OCI-LY3 (cell line): Measurements from ENCODE around the gene NIPAL3.
"Not testable (repeated sequence)": the region's sequence is repeated elsewhere in the genome, so short reads cannot be mapped to it uniquely, and the experiment has no call there.

ENCODE experiments used
- H2AFZ ChIP-seq: fragments of 200-600, 300-600 bp; shearing (Covaris generic); 2 replicates; pipeline ENCODE4 v1.6.0; 2014; ENCODE audit warnings: antibody characterized with exemption, low read depth, low read length
- H3K27ac ChIP-seq: fragments of 200-600, 300-600 bp; sonication (generic); 2 replicates; pipeline ENCODE4 v1.5.1; 2014; ENCODE audit warnings: mild to moderate bottlenecking, low read length, moderate library complexity, mixed read lengths
- H3K27me3 ChIP-seq: fragments of 200-600, 300-600 bp; sonication (generic); 2 replicates; pipeline ENCODE4 v1.6.1; 2014; ENCODE audit warnings: low read depth, low read length, mixed read lengths
- H3K36me3 ChIP-seq: fragments of 200-600, 300-600 bp; sonication (generic); replicated peaks from 2 replicates; pipeline ENCODE3; 2014; ENCODE audit warnings: low read depth, low read length, mixed read lengths
- H3K4me1 ChIP-seq: fragments of 300-600, 200-600 bp; sonication (generic); 2 replicates; pipeline ENCODE4 v1.6.1; 2014; ENCODE audit warnings: low read length, mixed read lengths
- H3K4me2 ChIP-seq: fragments of 200-600, 300-600 bp; sonication (generic); 2 replicates; pipeline ENCODE4 v1.6.1; 2014; ENCODE audit warnings: low read length, mixed read lengths
- H3K4me3 ChIP-seq: fragments of 300-600, 200-600 bp; sonication (generic); 2 replicates; pipeline ENCODE4 v1.5.1; 2014; ENCODE audit warnings: antibody characterized with exemption, mild to moderate bottlenecking, low read length, moderate library complexity
- H3K79me2 ChIP-seq: fragments of 300-600, 200-600 bp; shearing (Covaris generic); 2 replicates; pipeline ENCODE4 v1.6.1; 2014; ENCODE audit warnings: mild to moderate bottlenecking, low read length, mixed read lengths
- H3K9ac ChIP-seq: fragments of 300-600, 200-600 bp; shearing (Covaris generic); 2 replicates; pipeline ENCODE4 v1.6.0; 2014; ENCODE audit warnings: mild to moderate bottlenecking, low read length, moderate library complexity
- H3K9me3 ChIP-seq: fragments of 200-600, 300-600 bp; shearing (Covaris generic); 2 replicates; pipeline ENCODE4 v1.6.1; 2014; ENCODE audit warnings: low read length, mixed read lengths; ENCODE audit not compliant: insufficient read depth
- H4K20me1 ChIP-seq: fragments of 200-600, 300-600 bp; sonication (generic); 2 replicates; pipeline ENCODE4 v1.6.1; 2016; ENCODE audit warnings: low read length, mixed read lengths; ENCODE audit not compliant: insufficient read depth
- EZH2phosphoT487 ChIP-seq: fragments of 200-600 bp; shearing (Covaris generic); IDR thresholded peaks from 2 replicates; pipeline ENCODE4 v1.6.1; 2018; ENCODE audit warnings: antibody characterized with exemption, mixed run types, low read depth
- TF ChIP-seq, protein P1 (sequence below): fragments of 200-600, 300-600 bp; sonication (generic); IDR thresholded peaks from 2 replicates; pipeline ENCODE4 v1.5.1; 2014; ENCODE audit warnings: antibody characterized with exemption, low read length, low read depth

The NIPAL3 gene

DNA sequence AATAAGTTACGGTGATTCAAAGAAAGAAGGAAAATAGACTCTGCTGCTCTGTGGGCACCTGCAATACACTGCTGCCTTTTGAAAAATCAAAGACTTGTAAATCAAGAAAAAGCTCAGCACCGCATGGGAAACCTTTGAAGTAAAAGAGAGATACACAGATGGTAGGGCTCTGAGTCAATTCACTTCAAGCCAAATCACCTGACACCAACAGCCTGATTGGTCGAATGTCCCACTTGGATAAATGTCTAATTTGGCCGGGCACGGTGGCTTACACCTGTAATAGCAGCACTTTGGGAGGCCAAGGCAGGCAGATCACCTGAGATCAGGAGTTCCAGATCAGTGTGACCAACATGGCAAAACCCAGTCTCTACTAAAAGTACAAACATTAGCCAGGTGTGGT is 67.8 kb downstream of the NIPAL3 start:
- peak overlapping the region; percentile 31; the same call in 1 of the 2 replicates for H3K4me2 ChIP-seq
- H3K9me3 ChIP-seq = no peaks in the 10 kb centered on the region; the same call in 1 of the 2 replicates
- H3K9ac ChIP-seq = peak overlapping the region; percentile 24; the same call in 1 of the 2 replicates
- no peak overlapping the region; the same call in 1 of the 2 replicates for H2AFZ ChIP-seq
- no peaks in the 10 kb centered on the region for H3K27me3 ChIP-seq
- TF ChIP-seq, protein P1, sequence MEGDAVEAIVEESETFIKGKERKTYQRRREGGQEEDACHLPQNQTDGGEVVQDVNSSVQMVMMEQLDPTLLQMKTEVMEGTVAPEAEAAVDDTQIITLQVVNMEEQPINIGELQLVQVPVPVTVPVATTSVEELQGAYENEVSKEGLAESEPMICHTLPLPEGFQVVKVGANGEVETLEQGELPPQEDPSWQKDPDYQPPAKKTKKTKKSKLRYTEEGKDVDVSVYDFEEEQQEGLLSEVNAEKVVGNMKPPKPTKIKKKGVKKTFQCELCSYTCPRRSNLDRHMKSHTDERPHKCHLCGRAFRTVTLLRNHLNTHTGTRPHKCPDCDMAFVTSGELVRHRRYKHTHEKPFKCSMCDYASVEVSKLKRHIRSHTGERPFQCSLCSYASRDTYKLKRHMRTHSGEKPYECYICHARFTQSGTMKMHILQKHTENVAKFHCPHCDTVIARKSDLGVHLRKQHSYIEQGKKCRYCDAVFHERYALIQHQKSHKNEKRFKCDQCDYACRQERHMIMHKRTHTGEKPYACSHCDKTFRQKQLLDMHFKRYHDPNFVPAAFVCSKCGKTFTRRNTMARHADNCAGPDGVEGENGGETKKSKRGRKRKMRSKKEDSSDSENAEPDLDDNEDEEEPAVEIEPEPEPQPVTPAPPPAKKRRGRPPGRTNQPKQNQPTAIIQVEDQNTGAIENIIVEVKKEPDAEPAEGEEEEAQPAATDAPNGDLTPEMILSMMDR = no peak
- TF ChIP-seq EZH2phosphoT487 = no peak
- H3K79me2 ChIP-seq = no peaks in the 10 kb centered on the region
- no peaks in the 10 kb centered on the region for H3K36me3 ChIP-seq
- no peak overlapping the region for H3K4me3 ChIP-seq
- H3K4me1 ChIP-seq = peaks cover 58% of the 10 kb centered on the region
- H4K20me1 ChIP-seq = no peaks in the 10 kb centered on the region
- peak overlapping the region; percentile 63 for H3K27ac ChIP-seq

DNA sequence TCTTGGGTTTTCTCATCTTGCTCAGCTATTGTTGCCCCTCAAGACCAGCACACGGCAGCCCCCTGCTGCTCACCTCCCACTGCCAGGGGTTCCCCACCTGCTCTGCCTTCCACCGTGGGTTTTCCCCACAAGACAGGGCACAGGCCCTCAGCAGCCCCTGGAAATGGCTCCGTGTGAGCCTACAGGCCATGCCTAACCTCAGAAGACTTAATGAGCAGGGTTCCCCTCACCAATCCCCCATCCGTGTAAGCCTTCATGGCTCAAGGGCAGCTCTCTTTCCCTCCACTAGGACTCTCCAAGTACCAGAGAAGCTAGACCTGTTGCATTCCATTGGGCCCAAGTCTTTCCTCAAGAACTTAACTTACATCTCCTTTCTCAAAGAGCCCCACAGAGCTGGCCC is 68.6 kb downstream of the NIPAL3 start:
- Histone ChIP-seq H3K4me2 (peak overlapping the region; percentile 28), H3K9ac (peak overlapping the region; percentile 41; the same call in 1 of the 2 replicates), H3K27ac (peak overlapping the region; percentile 63), H3K36me3 (no peaks in the 10 kb centered on the region), H3K79me2 (no peaks in the 10 kb centered on the region), H3K4me3 (no peak overlapping the region), H3K9me3 (no peaks in the 10 kb centered on the region; the same call in 1 of the 2 replicates), H3K4me1 (peaks cover 59% of the 10 kb centered on the region), H3K27me3 (no peaks in the 10 kb centered on the region), H2AFZ (peak overlapping the region; percentile 81), H4K20me1 (no peaks in the 10 kb centered on the region)
- no peak for TF ChIP-seq EZH2phosphoT487
- TF ChIP-seq, protein P1 = peak; percentile 13

DNA sequence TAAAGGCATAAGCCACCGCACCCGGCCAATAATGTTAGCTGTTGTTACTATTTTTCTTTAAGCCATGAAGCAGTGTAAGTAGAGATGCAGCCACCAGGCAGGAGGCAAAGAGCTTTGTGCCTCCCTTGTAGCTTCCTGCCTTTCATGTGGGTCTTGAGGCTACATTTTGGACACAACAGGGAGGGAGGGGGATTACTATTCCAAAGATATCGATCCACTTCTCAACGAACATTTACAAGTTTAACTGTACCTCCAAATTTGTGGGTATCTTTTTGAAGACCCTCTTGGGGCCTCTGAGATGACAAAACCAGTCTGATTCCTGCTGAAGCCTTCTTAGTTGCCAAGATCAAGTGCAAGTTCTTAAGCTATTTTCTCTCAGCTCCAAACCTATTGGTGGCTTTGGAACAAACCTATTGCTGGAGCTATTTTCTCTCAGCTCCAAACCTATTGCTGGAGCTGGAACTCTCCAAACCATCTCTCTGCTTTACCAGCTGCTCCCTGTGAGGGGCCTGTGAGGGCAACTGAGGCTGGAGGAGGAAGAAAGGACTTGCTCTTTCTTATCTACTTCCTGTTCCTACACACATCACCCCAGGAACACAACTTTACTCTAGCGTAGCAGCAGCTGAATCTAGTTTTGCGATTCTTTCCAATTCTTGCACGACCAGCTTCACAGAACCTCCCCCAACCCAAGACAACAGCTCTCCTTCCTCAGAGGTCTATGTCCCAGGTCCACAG is 70.9 kb downstream of the NIPAL3 start:
- H3K4me3 ChIP-seq = no peak overlapping the region
- no peaks in the 10 kb centered on the region; the same call in 1 of the 2 replicates for H3K9me3 ChIP-seq
- H3K27me3 ChIP-seq = no peaks in the 10 kb centered on the region
- H3K9ac ChIP-seq = no peak overlapping the region
- H4K20me1 ChIP-seq = no peaks in the 10 kb centered on the region
- no peak for TF ChIP-seq EZH2phosphoT487
- TF ChIP-seq, protein P1 = no peak
- no peak overlapping the region for H3K27ac ChIP-seq
- H3K4me2 ChIP-seq = no peak overlapping the region
- H3K36me3 ChIP-seq = no peaks in the 10 kb centered on the region
- H2AFZ ChIP-seq = no peak overlapping the region
- H3K4me1 ChIP-seq = peaks cover 42% of the 10 kb centered on the region
- no peaks in the 10 kb centered on the region for H3K79me2 ChIP-seq

DNA sequence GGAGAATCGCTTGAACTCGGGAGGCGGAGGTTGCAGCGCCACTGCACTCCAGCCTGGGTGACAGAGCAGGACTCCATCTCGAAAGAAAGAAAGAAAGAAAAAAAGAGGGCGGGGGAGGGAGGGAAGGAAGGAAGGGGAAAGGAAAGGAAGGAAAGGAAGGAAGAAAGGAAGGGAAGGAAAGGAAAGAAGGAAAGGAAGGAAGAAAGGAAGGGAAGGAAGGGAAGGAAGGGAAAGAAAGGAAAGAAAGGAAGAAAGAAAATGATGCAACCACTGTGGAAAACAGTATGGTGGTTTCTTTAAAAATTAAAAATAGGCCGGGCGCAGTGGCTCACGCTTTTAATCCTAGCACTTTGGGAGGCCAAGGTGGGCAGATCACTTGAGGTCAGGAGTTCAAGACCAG is 71.9 kb downstream of the NIPAL3 start:
- TF ChIP-seq EZH2phosphoT487 = no peak
- TF ChIP-seq, protein P1 = no peak
- Histone ChIP-seq H3K4me2 (no peak overlapping the region), H3K9me3 (no peaks in the 10 kb centered on the region; the same call in 1 of the 2 replicates)

DNA sequence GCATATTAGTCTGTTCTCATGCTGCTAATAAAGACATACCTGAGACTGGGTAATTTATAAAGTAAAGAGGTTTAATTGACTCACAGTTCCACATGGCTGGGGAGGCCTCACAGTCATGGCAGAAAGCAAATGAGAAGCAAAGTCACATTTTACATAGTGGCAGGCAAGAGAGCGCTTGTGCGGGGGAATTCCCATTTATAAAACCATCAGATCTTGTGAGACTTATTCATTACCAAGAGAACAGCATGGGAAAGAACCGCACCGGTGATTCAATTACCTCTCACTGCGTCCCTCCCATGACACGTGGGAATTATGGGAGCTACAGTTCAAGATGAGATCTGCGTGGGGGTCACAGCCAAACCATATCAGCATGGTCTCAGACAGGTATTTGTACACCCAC is 72.6 kb downstream of the NIPAL3 start:
- H4K20me1 ChIP-seq, H3K9me3 ChIP-seq, H3K4me3 ChIP-seq, H3K27me3 ChIP-seq, H3K36me3 ChIP-seq, H2AFZ ChIP-seq, H3K4me2 ChIP-seq, H3K9ac ChIP-seq, H3K79me2 ChIP-seq: not testable (repeated sequence)
- Histone ChIP-seq H3K27ac (peak overlapping the region; percentile 32; the same call in 1 of the 2 replicates), H3K4me1 (peaks cover 25% of the 10 kb centered on the region)

More for the DNA sequence above, 71.9 kb downstream of the NIPAL3 start:
- Histone ChIP-seq H3K36me3 (no peaks in the 10 kb centered on the region), H4K20me1 (no peaks in the 10 kb centered on the region), H3K27ac (peak overlapping the region; percentile 32; the same call in 1 of the 2 replicates), H3K4me1 (peaks cover 32% of the 10 kb centered on the region), H3K79me2 (no peaks in the 10 kb centered on the region), H2AFZ (no peak overlapping the region), H3K27me3 (no peaks in the 10 kb centered on the region), H3K4me3 (no peak overlapping the region), H3K9ac (no peak overlapping the region)
